NCI-H82 treated with DMSO at 0.1 percent for 48 hours (cell line): ENCODE measurements around the gene GRIPAP1.

Source experiments
- DNase-seq: peaks from one replicate; lab custom pipeline; 2025; ENCODE audit not compliant: unreplicated experiment; lab: John Stamatoyannopoulos, UW

The GRIPAP1 gene

GRCh38 chrX:48960291-48960690 lies 41.8 kb downstream of the GRIPAP1 start:
- no peak for DNase-seq

GRCh38 chrX:48958635-48959094 lies 43.4 kb downstream of the GRIPAP1 start:
- DNase-seq, result peak; percentile 6

GRCh38 chrX:48957827-48958634 lies 44.0 kb downstream of the GRIPAP1 start:
- DNase-seq, result peak; percentile 95

- DNase-seq, result peak; percentile 33
Measured at GRCh38 chrX:48957477-48957826, 44.6 kb downstream of the GRIPAP1 start, which contains the start of gene OTUD5. Gene OTUD5 (minus strand): TSS chrX:48957607. CDS start chrX:48957570, 37 bp downstream.

GRCh38 chrX:48956728-48957414 lies 45.2 kb downstream of the GRIPAP1 start:
- no peak for DNase-seq

GRCh38 chrX:48948589-48948988 lies 53.5 kb downstream of the GRIPAP1 start:
- DNase-seq, result no peak

- peak; percentile 48 for DNase-seq
Measured at GRCh38 chrX:48945517-48946348, 56.3 kb downstream of the GRIPAP1 start.

- no peak for DNase-seq
Measured at GRCh38 chrX:48942895-48943294, 59.2 kb downstream of the GRIPAP1 start.

GRCh38 chrX:48940404-48940955 lies 61.6 kb downstream of the GRIPAP1 start:
- DNase-seq, result no peak

- DNase-seq, result no peak
Measured at GRCh38 chrX:48939524-48940228, 62.4 kb downstream of the GRIPAP1 start.

- no peak for DNase-seq
Measured at GRCh38 chrX:48938721-48939425, 63.2 kb downstream of the GRIPAP1 start.

GRCh38 chrX:48937054-48937907 lies 64.8 kb downstream of the GRIPAP1 start:
- no peak for DNase-seq

GRCh38 chrX:48936429-48937053 lies 65.5 kb downstream of the GRIPAP1 start:
- DNase-seq, result no peak

GRCh38 chrX:48935301-48935670 lies 66.8 kb downstream of the GRIPAP1 start:
- DNase-seq, result no peak

- no peak for DNase-seq
Measured at GRCh38 chrX:48934581-48935300, 67.3 kb downstream of the GRIPAP1 start.

- DNase-seq, result no peak
Measured at GRCh38 chrX:48933757-48934156, 68.3 kb downstream of the GRIPAP1 start.

GRCh38 chrX:48927736-48928382 lies 74.2 kb downstream of the GRIPAP1 start:
- no peak for DNase-seq
